ENCODE measurements around the gene TRPC4AP. TPM values are rescaled to one million over a fixed set of nuclear protein-coding genes. Genes with fewer than 3 reads are reported as not detected.

TRPC4AP gene
- total RNA-seq, 3 donors from 2014 or later (not counting 1 experiment from before 2014, with no cell fraction given) = 72.3 to 79.0 (median 74.4) TPM

DNA sequence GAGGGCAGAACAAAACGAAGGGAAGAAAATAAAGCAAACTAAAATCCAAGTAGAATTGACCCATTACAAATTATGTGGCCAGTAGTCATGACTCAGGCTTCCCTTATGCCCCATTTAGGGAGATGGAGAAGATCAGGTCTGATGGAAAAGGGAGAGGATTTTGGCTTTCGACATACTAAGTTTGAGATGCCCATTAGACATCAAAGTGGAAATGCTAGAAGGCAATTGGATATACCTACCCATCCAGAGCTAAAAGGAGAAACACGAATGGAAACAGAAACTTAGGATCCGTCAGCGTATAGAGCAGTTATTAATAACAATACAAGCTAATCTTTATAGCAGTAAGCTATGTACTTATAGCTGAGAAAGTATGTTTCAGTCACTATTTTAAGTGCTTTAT is 4.8 kb downstream of the TRPC4AP start:
- intact Hi-C loops (cut with micrococcal nuclease) = no loop called here
- no peak for ATAC-seq
- Mint-ChIP-seq H3K36me3 (no peaks in the 10 kb centered on the region), H3K27me3 (ENCODE audit: low read depth in 2 of 2) (no peaks in the 10 kb centered on the region), H3K9me3 (no peaks in the 10 kb centered on the region), H3K27ac (peak overlapping the region; percentile 39 to 80), H3K4me3 (no peak overlapping the region), H3K4me1 (peaks cover 46 to 56% of the 10 kb centered on the region in 2 donors)
- 84% methylated on average over 2 of the region's 5 CpGs for WGBS (ENCODE audit: insufficient coverage)
- DNase-seq = no peak
- Histone ChIP-seq H3K4me1 (ENCODE audit: control insufficient read depth, insufficient read depth, low read length) (peaks cover 26% of the 10 kb centered on the region), H3K27ac (ENCODE audit: low read length) (no peak overlapping the region), H3K36me3 (ENCODE audit: control insufficient read depth, insufficient read depth, low read length) (peaks cover 5% of the 10 kb centered on the region), H3K9me3 (ENCODE audit: control insufficient read depth, insufficient read depth, low read length) (no peaks in the 10 kb centered on the region), H3K4me3 (ENCODE audit: low read length) (no peak overlapping the region), H3K27me3 (ENCODE audit: control insufficient read depth, insufficient read depth, low read length) (no peaks in the 10 kb centered on the region)
- TF ChIP-seq, protein P1, sequence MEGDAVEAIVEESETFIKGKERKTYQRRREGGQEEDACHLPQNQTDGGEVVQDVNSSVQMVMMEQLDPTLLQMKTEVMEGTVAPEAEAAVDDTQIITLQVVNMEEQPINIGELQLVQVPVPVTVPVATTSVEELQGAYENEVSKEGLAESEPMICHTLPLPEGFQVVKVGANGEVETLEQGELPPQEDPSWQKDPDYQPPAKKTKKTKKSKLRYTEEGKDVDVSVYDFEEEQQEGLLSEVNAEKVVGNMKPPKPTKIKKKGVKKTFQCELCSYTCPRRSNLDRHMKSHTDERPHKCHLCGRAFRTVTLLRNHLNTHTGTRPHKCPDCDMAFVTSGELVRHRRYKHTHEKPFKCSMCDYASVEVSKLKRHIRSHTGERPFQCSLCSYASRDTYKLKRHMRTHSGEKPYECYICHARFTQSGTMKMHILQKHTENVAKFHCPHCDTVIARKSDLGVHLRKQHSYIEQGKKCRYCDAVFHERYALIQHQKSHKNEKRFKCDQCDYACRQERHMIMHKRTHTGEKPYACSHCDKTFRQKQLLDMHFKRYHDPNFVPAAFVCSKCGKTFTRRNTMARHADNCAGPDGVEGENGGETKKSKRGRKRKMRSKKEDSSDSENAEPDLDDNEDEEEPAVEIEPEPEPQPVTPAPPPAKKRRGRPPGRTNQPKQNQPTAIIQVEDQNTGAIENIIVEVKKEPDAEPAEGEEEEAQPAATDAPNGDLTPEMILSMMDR (IDR thresholded peaks at IDR 0.05) = no peak

DNA sequence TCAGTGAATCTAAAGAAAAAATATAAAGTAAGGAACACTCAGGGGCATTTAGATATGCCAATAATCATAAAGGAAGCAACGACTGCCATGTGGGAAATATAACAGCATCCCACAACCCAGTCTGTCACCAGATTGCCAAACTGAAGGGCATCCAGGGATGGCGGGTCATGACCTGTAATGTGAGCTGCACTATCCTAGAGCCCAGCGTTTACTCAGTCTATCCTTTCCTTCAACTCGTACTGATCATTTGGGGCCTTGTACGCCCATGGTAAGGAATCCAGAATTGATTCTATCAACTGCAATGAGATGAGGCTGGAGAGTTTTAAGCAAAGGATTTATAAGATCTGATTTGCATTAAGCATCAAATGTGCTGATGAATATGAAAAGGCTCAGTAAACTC is 5.3 kb downstream of the TRPC4AP start:
- H3K36me3 ChIP-seq (ENCODE audit: control insufficient read depth, insufficient read depth, low read length) = peaks cover 5% of the 10 kb centered on the region
- peaks cover 49 to 58% of the 10 kb centered on the region in 2 donors for H3K4me1 Mint-ChIP-seq
- no peaks in the 10 kb centered on the region for H3K36me3 Mint-ChIP-seq
- intact Hi-C loops (cut with micrococcal nuclease) = no loop called here
- no peak overlapping the region for H3K4me3 ChIP-seq (ENCODE audit: low read length)
- no peak overlapping the region for H3K27ac ChIP-seq (ENCODE audit: low read length)
- DNase-seq (no peak), ATAC-seq (no peak)
- H3K27me3 ChIP-seq (ENCODE audit: control insufficient read depth, insufficient read depth, low read length) = no peaks in the 10 kb centered on the region
- H3K9me3 ChIP-seq (ENCODE audit: control insufficient read depth, insufficient read depth, low read length) = no peaks in the 10 kb centered on the region
- no peaks in the 10 kb centered on the region for H3K9me3 Mint-ChIP-seq
- H3K4me1 ChIP-seq (ENCODE audit: control insufficient read depth, insufficient read depth, low read length) = peaks cover 25% of the 10 kb centered on the region
- TF ChIP-seq, protein P1 (IDR thresholded peaks at IDR 0.05) = no peak
- peak overlapping the region; percentile 39 to 80 for H3K27ac Mint-ChIP-seq
- WGBS (ENCODE audit: insufficient coverage) = 96% methylated on average over 5 of the region's 5 CpGs
- H3K27me3 Mint-ChIP-seq (ENCODE audit: low read depth in 2 of 2) = no peaks in the 10 kb centered on the region
- H3K4me3 Mint-ChIP-seq = no peak overlapping the region

DNA sequence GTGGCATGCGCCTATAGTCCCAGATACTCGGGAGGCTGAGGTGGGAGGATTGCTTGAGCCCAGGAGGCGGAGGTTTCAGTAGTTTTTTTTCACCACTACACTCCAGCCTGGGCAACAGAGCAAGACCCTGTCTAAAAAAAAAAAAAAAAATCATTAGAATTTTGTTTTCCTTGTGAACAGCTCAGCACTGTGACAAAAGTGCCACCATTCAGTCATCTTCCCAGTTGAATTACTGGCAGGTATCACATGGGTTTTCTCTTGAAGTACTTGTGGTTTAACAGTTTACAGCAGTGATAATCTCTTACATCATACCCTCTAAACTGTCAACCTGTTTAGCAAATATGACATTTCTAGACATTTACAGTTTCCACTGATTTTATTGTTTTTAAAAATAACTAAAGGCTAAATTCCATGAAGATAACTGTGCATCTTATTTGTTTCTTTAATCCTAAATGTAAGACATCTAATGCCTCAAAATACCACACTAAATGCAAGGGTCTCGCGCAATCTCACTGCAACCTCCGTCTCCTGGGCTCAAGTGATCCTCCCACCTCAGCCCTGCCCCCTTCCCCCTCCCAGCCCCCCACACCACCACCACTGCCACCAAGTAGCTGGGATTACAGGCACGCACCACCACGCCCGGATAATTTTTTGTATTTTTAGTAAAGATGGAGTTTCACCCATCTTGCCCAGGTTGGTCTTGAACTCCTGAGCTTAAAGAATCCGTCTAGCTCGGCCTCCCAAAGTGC is 7.0 kb downstream of the TRPC4AP start:
- DNase-seq (peak in 1 of 2 donors; percentile 59), ATAC-seq (peak; percentile 95 to 96 (median 95))
- H3K9me3 ChIP-seq (ENCODE audit: control insufficient read depth, insufficient read depth, low read length) = no peaks in the 10 kb centered on the region
- peaks cover 13% of the 10 kb centered on the region for H3K4me1 ChIP-seq (ENCODE audit: control insufficient read depth, insufficient read depth, low read length)
- no peaks in the 10 kb centered on the region for H3K36me3 Mint-ChIP-seq
- peak overlapping the region; percentile 1 for H3K27ac ChIP-seq (ENCODE audit: low read length)
- peaks cover 5% of the 10 kb centered on the region for H3K36me3 ChIP-seq (ENCODE audit: control insufficient read depth, insufficient read depth, low read length)
- WGBS (ENCODE audit: insufficient coverage) = 91% methylated on average over 10 of the region's 11 CpGs
- H3K4me1 Mint-ChIP-seq = peaks cover 39 to 53% of the 10 kb centered on the region in 2 donors
- intact Hi-C loops (cut with micrococcal nuclease) = no loop called here
- H3K27me3 Mint-ChIP-seq (ENCODE audit: low read depth in 2 of 2) = no peaks in the 10 kb centered on the region
- TF ChIP-seq, protein P1 (IDR thresholded peaks at IDR 0.05) = no peak
- H3K27ac Mint-ChIP-seq = peak overlapping the region; percentile 74 to 80
- no peaks in the 10 kb centered on the region for H3K27me3 ChIP-seq (ENCODE audit: control insufficient read depth, insufficient read depth, low read length)
- no peaks in the 10 kb centered on the region for H3K9me3 Mint-ChIP-seq
- no peak overlapping the region for H3K4me3 ChIP-seq (ENCODE audit: low read length)
- H3K4me3 Mint-ChIP-seq = no peak overlapping the region
